ENCODE measurements around the gene LRRN2.
"Not testable (repeated sequence)": the region's sequence is repeated elsewhere in the genome, so short reads cannot be mapped to it uniquely, and the experiment has no call there.

The LRRN2 gene

DNA sequence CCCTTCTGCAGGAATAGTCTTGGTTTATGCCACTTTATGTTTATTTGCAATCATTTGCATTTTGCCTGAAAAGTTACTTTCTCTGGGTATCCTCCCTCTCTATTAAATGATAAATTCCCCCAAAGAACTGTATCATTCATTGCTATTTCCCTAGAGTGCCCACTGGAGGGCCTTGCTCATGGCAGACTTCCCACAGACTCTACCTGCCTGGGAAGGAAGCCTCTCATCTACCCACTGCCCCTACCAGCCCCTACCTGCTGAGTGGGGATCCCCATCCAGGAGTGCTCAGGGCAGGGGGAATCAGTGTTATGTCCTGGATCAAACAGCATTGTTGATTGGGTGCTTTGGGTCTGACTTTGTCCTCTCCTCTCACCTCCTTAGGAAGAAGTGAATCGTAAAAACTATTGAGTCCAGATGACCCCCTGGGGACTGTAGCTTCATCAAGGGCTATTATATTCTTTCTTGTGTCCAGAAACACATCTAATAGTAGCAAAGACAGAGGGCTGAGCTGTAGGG, 6.8 kb upstream of the LRRN2 start:
- DNase-seq (ENCODE audit: low spot score), result no peak

DNA sequence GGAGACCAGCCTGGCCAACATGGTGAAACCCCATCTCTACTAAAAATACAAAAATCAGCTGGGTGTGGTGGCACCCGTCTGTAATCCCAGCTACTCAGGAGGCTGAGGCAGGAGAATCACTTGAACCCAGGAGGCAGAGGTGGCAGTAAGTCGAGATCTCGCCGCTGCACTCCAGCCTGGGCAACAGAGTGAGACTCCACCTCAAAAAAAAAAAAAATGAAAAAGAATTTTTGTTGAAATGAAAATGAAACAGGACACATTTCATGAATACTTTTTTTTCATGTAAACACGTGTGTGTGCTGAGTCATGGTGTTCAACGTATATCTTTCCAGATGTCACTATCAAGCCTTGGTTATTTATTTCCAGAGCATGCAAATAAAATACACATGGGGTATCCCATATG, 5.8 kb upstream of the LRRN2 start:
- DNase-seq (ENCODE audit: low spot score), result not testable (repeated sequence)

DNA sequence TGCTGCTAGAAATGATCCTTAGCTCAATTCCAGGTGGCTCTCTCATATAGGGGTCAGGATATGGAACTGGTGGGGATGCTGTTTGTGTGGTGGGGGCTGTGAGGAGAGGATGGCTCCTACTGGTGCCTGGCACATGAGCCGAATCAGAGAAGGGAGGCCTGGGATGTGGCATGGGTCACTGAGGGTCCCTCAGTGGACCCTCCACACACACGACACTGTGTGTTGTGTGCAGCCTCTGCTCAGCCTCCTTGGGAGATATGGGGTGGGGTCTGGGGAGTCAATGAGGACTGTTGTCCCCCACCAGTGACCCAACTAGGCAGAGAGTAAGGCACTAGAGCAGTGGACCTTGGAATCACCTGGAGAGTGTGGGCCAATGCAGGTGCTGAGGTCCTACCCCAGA, 3.2 kb upstream of the LRRN2 start:
- no peak for DNase-seq (ENCODE audit: low spot score)

DNA sequence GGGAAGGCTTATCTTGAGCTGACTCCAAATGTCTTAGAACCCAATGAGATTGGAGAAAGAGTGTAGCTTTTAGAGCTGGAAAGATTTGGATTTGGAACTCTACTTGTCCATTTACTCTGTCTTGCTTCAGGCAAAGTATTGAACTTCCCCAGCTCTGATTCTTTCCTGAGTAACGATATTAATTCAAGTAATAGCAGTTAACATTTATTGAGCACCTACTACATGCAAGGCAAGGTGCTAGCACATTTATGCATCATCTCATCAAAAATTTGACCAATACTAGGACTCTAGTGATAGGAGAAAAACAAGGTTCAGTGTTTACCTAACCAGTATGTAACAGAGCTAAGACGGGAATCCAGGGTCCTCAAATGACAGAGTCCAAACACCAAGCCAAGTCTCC, 2.5 kb upstream of the LRRN2 start:
- DNase-seq (ENCODE audit: low spot score), result no peak

DNA sequence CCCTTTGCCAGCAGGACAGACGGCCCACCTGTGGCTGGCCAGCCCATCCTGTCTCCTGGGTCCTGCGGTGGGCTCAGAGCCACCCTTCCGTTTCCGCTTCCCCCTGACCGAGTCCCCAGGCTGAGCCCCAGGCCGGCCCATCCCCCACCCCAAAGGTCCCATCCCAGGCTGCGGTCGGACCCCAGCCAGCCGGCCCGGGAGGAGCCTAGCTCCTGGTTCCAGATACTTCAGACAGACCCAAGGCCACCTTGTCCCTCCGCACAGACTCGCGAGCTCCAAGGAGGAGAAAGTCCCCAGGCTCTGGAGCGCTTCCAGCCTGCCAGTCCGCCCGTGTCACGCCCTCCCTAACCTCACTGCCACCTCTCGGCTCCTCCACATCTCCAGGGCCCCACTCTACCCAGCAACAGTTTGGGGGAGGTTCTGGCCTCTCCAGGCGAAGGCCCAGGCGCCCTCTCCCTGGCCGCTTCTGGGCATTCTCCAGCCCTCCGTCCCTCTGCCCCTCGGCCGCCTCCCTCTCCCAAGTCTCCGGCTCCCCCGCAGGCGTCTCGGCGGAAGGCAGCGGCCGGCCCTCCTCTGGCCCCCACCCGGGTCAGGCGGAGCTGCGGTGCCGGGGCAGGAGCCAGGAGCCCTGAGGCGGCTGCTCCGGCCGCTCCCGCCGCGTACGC, 835 bp downstream of the LRRN2 start:
- no peak for DNase-seq (ENCODE audit: low spot score)

DNA sequence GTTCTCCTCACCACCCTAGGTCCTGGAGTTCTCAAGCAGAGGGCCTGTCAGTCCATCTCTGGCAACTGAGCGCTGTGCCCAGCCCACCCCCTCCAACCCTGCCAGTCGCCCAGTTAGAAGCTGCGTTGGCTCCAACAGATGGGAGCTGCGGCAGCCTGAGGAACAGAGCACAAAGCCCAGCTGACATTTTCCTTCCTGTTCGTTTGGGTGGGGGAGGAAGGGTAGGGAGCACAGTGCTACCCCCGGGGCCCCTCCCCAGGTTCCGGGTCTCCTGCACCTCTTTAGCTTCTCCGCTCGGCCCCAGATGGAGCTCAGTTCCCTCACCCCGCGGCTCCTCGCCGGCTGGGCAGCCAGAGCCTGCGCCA, 1.4 kb downstream of the LRRN2 start:
- DNase-seq (ENCODE audit: low spot score), result no peak

DNA sequence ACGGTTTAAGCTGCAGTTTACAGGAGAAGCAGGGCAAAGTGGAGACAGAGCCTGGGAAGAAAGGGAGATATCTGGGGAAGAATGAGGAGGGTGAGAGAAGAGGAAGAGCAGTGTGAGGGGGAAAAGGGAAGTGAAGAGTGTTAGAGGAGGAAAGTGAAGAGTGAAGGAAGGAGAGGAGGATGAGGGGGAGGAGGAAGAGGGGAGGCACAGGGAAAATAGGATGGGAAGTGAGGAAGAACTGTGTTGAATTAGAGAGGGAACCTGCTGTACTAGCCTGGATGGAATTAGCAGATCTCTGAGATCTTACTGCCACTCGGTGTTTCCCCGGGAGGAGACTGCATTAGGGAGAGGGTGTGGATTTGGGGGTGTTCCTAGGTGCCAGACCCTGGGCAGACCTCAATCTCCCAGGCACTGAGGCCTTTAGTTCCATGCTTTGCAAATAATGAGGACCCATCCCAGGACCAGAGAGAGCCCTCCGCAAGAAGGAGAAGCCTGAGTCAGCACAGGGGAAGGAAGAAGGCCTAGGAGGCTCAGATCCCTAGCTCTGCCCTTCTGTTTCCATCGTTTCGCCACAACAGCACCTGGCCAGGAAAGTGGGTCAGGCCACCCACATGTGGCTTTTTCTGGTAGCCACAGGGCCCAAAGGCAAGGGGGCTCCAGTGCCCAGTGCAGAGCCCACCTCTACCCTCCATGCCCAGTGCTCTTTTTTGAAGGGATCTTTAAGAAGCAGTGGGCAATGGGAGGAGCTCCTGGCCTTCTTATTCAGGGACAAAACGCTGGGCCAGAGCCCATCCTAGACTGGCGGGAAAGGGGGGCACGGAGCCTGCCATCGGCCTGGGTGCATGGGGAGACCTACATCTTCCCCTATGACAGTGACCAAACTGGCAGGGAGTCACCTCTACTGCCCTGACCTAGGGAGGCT, 2.0 kb downstream of the LRRN2 start:
- DNase-seq (ENCODE audit: low spot score), result no peak

DNA sequence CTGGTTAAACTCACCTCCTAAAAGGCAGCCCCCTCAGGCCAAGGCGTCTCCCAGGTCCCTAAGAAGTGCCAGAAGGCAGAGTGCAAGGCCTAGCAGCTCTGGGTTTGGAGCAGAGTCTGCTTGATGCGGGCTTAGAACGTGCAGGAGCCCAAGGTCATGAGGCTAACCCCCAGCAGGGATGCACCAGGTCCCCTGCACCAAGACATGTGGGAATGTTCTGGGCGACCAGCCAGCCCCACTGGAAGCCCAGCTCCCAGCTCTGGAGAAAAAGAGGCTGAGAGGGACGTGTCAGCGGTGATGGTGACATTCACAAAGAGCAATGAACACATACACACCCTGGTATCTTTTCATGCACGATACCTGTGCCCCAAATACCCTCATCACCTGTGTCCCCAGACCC, 5.1 kb downstream of the LRRN2 start:
- DNase-seq (ENCODE audit: low spot score), result no peak

DNA sequence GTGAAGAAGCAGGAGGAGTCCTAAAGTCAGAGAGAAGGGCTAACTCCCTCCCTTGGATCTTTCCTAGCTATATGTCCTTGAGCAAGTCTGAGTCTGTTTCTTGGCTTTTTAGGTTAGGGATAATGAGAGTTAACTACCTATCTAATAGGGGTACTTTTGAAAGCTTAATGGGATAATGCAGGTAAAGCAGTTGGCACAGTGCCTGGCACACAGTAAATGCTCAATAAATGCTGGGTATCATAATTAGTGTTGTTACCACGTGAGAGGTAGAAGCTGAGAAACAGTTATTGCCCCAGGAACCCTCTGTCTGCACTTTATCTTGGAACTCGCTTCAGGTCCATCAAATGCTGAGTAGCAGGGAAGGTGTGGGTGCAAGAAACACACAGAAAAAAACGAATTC, 5.5 kb downstream of the LRRN2 start:
- no peak for DNase-seq (ENCODE audit: low spot score)

DNA sequence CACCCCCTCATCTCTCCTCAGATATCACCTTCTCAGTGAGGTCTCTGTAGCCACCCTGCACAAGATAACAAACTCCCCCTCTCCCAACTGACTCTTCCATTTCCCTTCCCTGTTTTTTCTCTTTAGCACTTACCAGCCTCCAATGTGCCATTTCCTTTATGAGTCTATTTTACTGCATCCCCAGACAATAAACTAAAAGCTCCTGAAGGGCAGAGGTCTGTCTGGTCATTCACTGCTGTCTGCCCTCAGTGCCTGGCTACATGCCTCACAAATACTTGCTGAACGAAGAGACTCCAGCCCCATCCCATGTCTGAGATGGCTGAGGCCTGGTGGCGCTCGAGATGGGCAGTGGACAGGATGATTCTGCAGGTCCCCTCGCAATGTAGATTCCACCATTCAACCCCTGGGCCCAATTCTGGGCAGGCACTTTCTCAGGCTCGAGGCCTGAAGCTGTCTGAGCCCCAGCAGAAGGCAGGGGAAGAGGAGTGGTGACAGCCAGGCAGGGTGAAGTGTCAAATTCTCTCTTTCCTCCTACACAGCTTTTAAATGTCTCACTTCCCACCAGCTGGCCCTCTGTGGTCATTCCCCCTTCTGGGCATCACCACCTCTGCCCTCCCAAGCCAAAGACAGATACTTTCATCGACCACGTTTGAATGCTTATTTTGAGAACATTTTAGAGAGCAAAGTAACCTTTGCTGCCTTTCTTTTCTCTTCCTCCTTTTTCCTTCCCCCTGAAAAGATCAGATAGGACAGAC, 6.6 kb downstream of the LRRN2 start:
- DNase-seq (ENCODE audit: low spot score), result no peak

DNA sequence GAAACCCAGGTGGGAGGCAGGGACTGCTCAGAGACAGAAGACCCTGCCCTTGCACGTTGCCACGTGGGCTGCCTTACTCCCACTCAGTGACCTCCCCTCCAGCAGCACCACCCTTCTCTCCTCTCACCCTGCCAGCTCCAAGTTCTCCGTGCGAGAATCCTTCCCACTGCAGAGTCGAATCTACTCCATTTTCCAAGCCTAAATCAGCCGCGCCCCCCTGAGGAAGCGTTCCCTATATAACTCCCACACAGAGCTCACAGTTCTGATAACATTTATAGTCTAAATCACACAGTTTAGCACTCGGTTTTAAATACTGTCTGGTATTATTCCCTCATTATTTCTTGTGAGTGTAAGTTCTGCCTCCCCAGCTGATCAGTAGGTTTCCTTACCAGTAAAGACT, 7.7 kb downstream of the LRRN2 start:
- no peak for DNase-seq (ENCODE audit: low spot score)

DNA sequence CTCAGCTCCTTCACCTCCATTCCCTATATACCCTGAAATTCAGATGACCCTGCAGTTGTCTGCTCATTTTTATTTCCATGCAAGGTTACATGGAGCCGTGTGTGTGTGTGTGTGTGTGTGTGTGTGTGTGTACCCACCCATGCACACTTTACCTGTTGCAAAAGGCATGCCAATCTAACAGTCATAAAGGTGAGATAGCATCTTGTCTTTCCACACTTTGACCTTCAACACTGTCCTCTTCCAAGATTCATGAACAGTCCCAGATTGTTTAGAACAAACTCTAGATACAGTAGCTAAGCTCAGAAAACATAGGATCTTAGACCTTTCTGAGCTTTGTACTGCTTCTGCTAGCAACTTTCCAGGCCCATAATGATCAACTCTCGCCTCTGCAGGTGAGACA, 9.5 kb downstream of the LRRN2 start:
- DNase-seq (ENCODE audit: low spot score), result no peak

DNA sequence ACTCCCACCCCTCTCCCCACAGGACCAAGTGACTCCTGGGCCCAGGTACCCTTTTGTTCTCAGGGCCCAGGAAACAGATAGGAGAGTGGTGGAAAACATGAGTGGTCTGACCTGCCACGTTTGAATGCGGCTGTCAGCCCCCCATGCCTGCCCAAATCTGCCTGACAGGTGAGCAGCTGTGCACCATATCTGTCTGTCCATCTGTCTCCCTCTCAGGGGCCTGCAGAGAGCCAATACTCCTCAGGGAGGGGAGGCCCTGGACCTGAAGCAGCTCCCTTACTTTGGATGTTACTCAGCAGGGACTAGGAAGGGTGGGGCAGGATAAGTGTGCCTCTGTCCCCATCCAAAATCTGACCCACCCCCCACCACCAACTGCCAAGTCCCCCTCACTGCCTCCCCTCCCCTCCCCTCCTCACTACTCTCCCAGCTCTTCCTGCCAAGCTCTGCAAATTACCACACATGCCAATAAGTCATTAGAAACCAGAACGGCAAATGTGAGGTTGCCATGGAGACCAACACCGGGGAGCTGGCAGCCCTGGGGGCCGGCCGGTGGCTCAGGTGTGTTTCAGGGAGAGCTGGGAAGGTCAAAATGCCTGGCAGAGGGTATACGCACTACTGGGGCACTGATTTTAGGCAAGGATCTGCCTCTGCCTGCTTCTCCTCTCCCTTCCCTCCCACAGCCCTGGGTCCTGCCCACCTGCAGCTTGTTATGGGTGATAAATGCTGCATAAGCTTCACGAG, 11.5 kb downstream of the LRRN2 start:
- no peak for DNase-seq (ENCODE audit: low spot score)

DNA sequence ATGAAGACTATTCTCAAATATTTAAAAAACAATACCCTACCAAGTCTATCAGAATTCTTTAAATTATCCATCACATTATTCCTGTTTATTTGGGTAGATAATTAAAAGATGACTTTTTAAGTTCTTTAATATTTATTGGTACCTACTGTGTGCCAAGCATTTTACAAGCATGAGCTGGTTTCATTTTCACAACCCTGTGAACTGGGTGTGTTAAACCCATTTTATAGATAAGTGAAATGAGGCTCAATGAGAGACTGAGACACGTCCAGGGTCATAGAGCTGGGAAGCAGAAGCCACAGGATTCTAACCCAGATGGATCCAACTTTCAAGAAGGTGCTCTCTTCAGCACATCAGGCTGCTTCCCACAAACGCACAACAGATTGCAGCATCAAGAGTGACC, 12.3 kb downstream of the LRRN2 start:
- DNase-seq (ENCODE audit: low spot score), result no peak

DNA sequence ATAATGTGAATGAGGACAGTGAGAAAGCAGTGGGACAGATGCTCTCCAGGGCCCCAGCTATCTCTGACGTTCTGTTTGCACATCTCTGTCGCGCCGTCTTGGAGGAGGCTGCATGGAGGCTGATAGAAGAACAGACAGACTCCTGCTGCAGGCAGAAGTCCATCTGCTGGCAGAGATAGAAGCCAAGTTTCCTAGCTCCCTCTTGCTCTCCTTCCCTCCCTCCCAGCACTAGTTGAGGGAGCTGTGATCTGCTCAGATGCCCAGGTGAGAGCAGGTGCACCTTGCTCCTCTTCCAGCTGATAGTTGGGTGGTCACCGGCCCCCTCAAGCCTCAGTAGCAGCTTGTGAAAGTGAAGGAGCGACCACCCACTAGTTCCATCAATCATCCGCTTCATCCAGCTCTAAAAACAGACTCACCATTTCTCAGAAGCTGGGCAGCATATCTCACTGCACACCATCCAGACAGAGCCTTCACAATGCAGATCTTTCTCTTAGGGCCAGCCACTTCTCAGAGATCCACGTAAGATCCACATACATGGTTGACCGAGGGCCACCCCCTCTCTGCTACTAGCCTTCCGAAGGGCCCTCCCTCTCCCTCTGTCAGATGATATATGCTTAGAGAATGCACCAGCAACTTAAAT, 12.9 kb downstream of the LRRN2 start:
- DNase-seq (ENCODE audit: low spot score), result no peak

DNA sequence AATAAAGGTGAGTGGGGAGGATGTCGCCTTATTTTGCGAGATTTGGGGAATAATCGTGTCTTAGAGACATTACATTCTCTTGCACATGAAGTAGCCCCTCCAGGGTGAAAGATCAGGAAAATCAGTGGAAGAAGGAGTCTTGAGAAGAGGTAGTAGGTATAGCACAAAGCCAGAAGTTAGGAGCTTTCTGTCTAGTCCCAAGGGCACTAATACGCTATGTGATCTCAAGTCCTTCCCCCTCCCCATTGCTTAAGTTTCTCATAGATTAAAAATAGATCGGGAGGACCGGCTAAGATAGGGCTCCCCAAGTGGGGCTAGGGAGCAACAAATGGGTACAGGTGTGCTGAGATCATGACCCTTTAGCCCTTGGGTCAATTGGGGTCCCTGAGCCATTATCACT, 13.5 kb downstream of the LRRN2 start:
- DNase-seq (ENCODE audit: low spot score), result no peak

DNA sequence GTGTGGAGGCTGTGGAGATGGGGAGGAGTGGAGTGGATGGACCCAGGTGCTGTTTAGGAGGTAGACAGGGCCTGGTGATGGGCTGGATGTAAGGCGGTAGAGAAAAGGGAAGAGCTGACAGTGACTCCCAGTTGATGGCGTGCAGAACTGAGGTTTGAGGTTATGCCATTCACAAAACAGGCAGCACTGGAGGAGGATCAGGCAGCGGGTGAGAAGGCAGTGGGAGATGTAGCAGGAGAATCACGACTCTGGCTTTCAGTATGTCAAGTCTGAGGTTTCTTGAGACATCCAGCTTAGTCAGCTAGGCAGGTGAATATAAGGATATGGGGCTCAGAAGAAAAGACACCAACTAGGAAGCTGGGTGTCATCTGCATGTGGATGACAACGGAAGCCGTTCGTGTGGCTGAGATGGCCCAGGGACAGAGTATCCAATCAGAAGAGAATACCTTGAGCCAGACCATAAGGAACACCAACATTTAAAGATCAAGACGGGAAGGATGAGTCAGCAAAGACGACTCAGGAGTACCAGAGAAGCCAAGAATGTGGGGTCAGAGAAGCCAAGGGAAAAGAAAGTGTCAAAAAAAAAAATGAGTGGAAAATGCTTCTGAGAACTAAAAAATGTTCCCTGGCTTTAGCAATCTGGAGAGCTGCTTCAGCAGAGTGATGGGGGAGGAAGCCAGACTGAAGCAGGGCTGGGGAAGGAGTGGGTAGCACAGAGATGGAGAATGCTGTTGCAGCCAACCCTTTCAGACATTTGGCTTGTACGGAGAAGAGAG, 15.2 kb downstream of the LRRN2 start:
- no peak for DNase-seq (ENCODE audit: low spot score)

DNA sequence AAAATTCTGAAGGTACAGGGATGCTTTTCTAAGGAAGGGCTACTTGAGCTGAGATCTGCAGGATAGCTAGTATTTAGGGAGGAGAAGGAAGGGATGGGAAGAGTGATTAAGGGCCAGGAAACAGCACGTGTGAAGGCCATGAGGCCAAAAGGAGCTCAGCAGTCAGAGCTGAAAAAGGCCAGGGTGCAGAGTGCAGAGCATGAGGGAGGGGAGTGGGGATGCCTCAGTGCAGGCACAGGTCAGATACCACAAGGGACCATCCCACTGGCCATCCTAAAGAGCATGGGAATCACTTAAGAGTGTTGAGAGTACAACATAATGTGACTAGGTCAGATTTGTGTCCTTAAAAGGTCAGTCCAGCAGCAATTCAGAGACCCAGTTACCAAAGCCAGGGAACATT, 16.0 kb downstream of the LRRN2 start:
- DNase-seq (ENCODE audit: low spot score), result no peak

DNA sequence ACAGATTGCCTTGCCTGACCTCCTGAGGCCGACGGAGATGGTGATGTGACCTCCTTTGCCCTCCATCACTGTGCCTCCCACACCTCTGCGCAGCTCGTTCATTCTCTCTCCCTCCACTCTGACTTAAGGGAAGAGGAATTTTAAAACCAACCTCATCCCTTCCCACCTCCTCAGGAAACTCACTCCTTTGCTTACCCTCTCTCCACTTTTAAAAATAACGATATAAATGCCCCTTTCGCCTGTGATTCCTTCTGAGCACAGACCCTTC, 21.2 kb downstream of the LRRN2 start:
- no peak for DNase-seq (ENCODE audit: low spot score)

DNA sequence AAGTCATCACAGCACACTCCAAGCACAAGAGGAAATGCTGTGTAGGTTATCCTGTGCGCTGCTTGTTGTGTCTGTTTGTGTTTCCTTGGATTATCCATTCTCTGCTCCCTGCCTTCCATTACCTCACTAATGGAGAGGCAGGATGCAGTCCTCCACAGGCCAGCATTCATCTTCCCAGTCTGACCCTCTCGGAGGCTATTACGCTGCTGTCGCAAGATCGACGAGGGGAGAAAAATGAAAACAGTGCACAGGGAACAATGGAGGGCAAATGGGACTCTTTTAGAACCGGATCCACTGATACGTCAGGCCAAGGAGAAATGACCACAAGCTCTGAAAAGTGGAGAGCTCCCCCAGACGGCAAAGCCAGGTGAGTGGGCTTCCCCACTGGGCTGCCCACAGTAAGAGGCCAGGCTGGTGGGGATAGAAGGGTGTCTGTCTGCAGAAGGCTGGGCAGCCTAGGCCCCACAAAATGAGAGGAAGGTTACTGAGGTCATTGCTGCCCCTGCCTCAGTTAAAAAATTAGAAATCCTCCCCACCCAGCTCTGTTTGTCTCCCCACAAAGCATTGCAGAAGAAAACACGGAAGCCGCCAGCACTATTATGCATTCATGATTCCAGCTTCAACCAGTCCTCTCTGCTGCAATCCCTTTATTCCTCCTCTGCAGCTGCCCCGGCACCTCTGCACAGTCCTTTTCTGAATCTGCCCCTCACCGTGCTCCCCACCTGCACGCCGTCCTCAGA, 21.7 kb downstream of the LRRN2 start:
- no peak for DNase-seq (ENCODE audit: low spot score)

All from CD4-positive, alpha-beta T cell treated with Interleukin-2 at 100 ng/mL for 4 hours (primary cell).